Measurements from ENCODE around the gene TAS2R4. TPM values are rescaled to one million over a fixed set of nuclear protein-coding genes. Genes with fewer than 3 reads are reported as not detected.

The TAS2R4 gene
- polyA plus RNA-seq, 1 of the 3 experiments (the other 2 are of a cell fraction) = 0.18 TPM

DNA sequence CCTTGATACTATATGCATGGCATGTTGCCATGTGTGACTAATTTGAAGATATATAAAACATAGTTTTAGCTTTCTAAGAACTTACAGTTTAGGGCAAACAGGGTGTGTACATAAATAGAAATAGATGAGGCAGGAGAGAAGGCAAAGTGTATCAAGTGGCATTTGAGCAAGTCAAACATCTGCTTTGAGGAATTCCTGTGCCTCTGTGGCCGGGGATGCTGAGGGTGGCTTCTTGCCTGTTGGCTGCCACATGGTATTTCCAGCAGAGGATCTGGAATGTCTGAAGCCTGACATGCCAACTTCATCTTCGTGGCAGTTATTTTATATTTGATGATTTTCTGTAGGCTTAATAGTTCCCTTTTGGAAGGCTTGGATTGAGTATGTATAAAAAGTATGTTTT is 32.3 kb upstream of the TAS2R4 start:
- Histone ChIP-seq H3K9ac (no peak overlapping the region), H3K9me3 (no peaks in the 10 kb centered on the region; the same call in 1 of the 2 replicates), H3K27ac (ENCODE audit: low read depth in 2 of 2, low read length in 1 of 2) (no peak overlapping the region), H3K4me2 (no peak overlapping the region), H3K4me1 (ENCODE audit: control insufficient read depth in 1 of 2, insufficient read depth in 2 of 2, low read depth in 1 of 2, low read length in 1 of 2) (peaks cover 5 to 18% of the 10 kb centered on the region in 2 experiments; a peak in 2 of 4 replicates), H3K9me2 (no peaks in the 10 kb centered on the region), H3K27me3 (ENCODE audit: insufficient read depth) (no peaks in the 10 kb centered on the region), H3K79me2 (ENCODE audit: insufficient read depth) (peaks cover 30% of the 10 kb centered on the region), H3K4me3 (ENCODE audit: low read depth in 2 of 2, low read length in 1 of 2) (no peak overlapping the region), H2AFZ (ENCODE audit: low read depth) (no peak overlapping the region), H3K36me3 (replicated peaks in 1 of 2; ENCODE audit: control insufficient read depth in 1 of 2, insufficient read depth in 2 of 2, low read length in 1 of 2) (peaks cover 90 to 94% of the 10 kb centered on the region in 2 experiments), H4K20me1 (ENCODE audit: insufficient read depth) (no peaks in the 10 kb centered on the region), H3F3A (replicated peaks; ENCODE audit: insufficient read depth) (peaks cover 23% of the 10 kb centered on the region)
- WGBS (ENCODE audit: low lambda C conversion rate) = 52% methylated on average over 2 of the region's 2 CpGs
- no peak for DNase-seq
- ChIA-PET POLR2A (no interaction called here), CTCF (interaction anchor here (1.6 kb wide), 1 partner anchor 89 kb away, joined by 4 read pairs; no protein-coding TSS in a partner anchor)
- TF ChIP-seq MXI1 (IDR thresholded peaks at IDR 0.05; ENCODE audit: low read depth, low read length) = no peak

DNA sequence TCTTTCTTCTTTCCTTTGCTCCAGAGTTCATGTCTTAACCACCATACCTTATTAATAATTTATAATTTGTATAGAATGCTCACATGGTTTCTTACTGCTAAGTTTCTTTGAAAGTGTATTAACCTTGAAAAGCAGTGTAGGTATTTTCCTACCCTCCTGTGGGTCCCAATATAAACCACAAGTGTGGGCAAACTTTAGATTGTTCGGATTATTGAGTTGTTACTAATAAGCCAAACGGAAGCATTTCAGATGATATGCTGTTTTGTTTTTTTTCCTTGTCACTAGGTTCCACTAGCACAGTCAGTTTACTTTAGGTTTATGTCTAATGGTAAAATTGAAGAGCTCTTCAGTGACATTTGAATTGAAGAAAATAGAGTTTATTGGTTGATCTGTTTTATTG is 28.1 kb upstream of the TAS2R4 start:
- H3K9me2 ChIP-seq = no peaks in the 10 kb centered on the region
- H3F3A ChIP-seq (replicated peaks; ENCODE audit: insufficient read depth) = peaks cover 27% of the 10 kb centered on the region
- H3K36me3 ChIP-seq (replicated peaks in 1 of 2; ENCODE audit: control insufficient read depth in 1 of 2, insufficient read depth in 2 of 2, low read length in 1 of 2) = peaks cover 92 to 97% of the 10 kb centered on the region in 2 experiments
- no peaks in the 10 kb centered on the region for H3K4me1 ChIP-seq (ENCODE audit: control insufficient read depth in 1 of 2, insufficient read depth in 2 of 2, low read depth in 1 of 2, low read length in 1 of 2)
- ChIA-PET POLR2A (no interaction called here), CTCF (interaction anchor here (0.8 to 2.7 kb wide), 2 partner anchors 10 to 41 kb away, joined by 3 to 17 read pairs; partner anchors contain the start of gene SSBP1)
- H3K4me3 ChIP-seq (ENCODE audit: low read depth in 2 of 2, low read length in 1 of 2) = no peak overlapping the region
- H3K9me3 ChIP-seq = peaks cover 28% of the 10 kb centered on the region
- WGBS (ENCODE audit: low lambda C conversion rate) = 88% methylated on average over 2 of the region's 2 CpGs
- DNase-seq = no peak
- TF ChIP-seq MEF2A (IDR thresholded peaks at IDR 0.05; ENCODE audit: borderline replicate concordance, low read depth) (no peak), SIN3A (IDR thresholded peaks at IDR 0.05; ENCODE audit: borderline replicate concordance, low read depth, low read length) (no peak), RCOR1 (IDR thresholded peaks at IDR 0.05; ENCODE audit: low read length) (no peak), POLR2AphosphoS5 (IDR thresholded peaks at IDR 0.05; ENCODE audit: low read depth, low read length) (no peak), TAF1 (IDR thresholded peaks at IDR 0.05; ENCODE audit: borderline replicate concordance, low read depth, low read length) (no peak), FOXJ3 (CRISPR knock-in tag; IDR thresholded peaks at IDR 0.05) (no peak), GABPA (IDR thresholded peaks at IDR 0.05; ENCODE audit: low read depth) (no peak), FOSL2 (IDR thresholded peaks at IDR 0.05; ENCODE audit: borderline replicate concordance, low read depth) (no peak), YY1 (IDR thresholded peaks at IDR 0.05; ENCODE audit: low read depth) (no peak), RAD21 (IDR thresholded peaks at IDR 0.05; ENCODE audit: low read length) (no peak), EP300 (IDR thresholded peaks at IDR 0.05; ENCODE audit: borderline replicate concordance in 1 of 2, low read depth in 1 of 2, low read length in 1 of 2) (no peak), GATA2 (CRISPR knock-in tag; IDR thresholded peaks at IDR 0.05) (no peak)
- TF ChIP-seq, protein P1, sequence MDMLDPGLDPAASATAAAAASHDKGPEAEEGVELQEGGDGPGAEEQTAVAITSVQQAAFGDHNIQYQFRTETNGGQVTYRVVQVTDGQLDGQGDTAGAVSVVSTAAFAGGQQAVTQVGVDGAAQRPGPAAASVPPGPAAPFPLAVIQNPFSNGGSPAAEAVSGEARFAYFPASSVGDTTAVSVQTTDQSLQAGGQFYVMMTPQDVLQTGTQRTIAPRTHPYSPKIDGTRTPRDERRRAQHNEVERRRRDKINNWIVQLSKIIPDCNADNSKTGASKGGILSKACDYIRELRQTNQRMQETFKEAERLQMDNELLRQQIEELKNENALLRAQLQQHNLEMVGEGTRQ (IDR thresholded peaks at IDR 0.05; ENCODE audit: borderline replicate concordance, low read depth, low read length) = no peak
- TF ChIP-seq, protein P2, sequence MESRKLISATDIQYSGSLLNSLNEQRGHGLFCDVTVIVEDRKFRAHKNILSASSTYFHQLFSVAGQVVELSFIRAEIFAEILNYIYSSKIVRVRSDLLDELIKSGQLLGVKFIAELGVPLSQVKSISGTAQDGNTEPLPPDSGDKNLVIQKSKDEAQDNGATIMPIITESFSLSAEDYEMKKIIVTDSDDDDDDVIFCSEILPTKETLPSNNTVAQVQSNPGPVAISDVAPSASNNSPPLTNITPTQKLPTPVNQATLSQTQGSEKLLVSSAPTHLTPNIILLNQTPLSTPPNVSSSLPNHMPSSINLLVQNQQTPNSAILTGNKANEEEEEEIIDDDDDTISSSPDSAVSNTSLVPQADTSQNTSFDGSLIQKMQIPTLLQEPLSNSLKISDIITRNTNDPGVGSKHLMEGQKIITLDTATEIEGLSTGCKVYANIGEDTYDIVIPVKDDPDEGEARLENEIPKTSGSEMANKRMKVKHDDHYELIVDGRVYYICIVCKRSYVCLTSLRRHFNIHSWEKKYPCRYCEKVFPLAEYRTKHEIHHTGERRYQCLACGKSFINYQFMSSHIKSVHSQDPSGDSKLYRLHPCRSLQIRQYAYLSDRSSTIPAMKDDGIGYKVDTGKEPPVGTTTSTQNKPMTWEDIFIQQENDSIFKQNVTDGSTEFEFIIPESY (IDR thresholded peaks at IDR 0.05; ENCODE audit: borderline replicate concordance, low read depth) = no peak
- TF ChIP-seq, protein P3, sequence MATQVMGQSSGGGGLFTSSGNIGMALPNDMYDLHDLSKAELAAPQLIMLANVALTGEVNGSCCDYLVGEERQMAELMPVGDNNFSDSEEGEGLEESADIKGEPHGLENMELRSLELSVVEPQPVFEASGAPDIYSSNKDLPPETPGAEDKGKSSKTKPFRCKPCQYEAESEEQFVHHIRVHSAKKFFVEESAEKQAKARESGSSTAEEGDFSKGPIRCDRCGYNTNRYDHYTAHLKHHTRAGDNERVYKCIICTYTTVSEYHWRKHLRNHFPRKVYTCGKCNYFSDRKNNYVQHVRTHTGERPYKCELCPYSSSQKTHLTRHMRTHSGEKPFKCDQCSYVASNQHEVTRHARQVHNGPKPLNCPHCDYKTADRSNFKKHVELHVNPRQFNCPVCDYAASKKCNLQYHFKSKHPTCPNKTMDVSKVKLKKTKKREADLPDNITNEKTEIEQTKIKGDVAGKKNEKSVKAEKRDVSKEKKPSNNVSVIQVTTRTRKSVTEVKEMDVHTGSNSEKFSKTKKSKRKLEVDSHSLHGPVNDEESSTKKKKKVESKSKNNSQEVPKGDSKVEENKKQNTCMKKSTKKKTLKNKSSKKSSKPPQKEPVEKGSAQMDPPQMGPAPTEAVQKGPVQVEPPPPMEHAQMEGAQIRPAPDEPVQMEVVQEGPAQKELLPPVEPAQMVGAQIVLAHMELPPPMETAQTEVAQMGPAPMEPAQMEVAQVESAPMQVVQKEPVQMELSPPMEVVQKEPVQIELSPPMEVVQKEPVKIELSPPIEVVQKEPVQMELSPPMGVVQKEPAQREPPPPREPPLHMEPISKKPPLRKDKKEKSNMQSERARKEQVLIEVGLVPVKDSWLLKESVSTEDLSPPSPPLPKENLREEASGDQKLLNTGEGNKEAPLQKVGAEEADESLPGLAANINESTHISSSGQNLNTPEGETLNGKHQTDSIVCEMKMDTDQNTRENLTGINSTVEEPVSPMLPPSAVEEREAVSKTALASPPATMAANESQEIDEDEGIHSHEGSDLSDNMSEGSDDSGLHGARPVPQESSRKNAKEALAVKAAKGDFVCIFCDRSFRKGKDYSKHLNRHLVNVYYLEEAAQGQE (IDR thresholded peaks at IDR 0.05; ENCODE audit: low read depth, low read length) = no peak
- TF ChIP-seq, protein P4, sequence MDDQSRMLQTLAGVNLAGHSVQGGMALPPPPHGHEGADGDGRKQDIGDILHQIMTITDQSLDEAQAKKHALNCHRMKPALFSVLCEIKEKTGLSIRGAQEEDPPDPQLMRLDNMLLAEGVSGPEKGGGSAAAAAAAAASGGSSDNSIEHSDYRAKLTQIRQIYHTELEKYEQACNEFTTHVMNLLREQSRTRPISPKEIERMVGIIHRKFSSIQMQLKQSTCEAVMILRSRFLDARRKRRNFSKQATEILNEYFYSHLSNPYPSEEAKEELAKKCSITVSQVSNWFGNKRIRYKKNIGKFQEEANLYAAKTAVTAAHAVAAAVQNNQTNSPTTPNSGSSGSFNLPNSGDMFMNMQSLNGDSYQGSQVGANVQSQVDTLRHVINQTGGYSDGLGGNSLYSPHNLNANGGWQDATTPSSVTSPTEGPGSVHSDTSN (IDR thresholded peaks at IDR 0.05) = no peak
- no peak overlapping the region for H3K4me2 ChIP-seq
- H3K27ac ChIP-seq (ENCODE audit: low read depth in 2 of 2, low read length in 1 of 2) = no peak overlapping the region
- no peaks in the 10 kb centered on the region for H3K27me3 ChIP-seq (ENCODE audit: insufficient read depth)
- H3K9ac ChIP-seq = no peak overlapping the region
- no peaks in the 10 kb centered on the region; the same call in 1 of the 2 replicates for H3K79me2 ChIP-seq (ENCODE audit: insufficient read depth)
- no peaks in the 10 kb centered on the region for H4K20me1 ChIP-seq (ENCODE audit: insufficient read depth)
- no peak overlapping the region for H2AFZ ChIP-seq (ENCODE audit: low read depth)
